HG03045 (cell line): ENCODE results near the gene GXYLT2.
"Not testable (repeated sequence)": the region's sequence is repeated elsewhere in the genome, so short reads cannot be mapped to it uniquely, and the experiment has no call there.

Source experiments
- ATAC-seq: cut with Tn5 transposase; IDR thresholded peaks from one replicate; pipeline ENCODE4 v1.9.1; 2021; ENCODE audit warnings: mild to moderate bottlenecking, moderate library complexity; ENCODE audit not compliant: unreplicated experiment

GXYLT2 gene

GRCh38 chr3:72969766-72970165 is 81.9 kb downstream of the GXYLT2 start:
- no peak for ATAC-seq

DNA sequence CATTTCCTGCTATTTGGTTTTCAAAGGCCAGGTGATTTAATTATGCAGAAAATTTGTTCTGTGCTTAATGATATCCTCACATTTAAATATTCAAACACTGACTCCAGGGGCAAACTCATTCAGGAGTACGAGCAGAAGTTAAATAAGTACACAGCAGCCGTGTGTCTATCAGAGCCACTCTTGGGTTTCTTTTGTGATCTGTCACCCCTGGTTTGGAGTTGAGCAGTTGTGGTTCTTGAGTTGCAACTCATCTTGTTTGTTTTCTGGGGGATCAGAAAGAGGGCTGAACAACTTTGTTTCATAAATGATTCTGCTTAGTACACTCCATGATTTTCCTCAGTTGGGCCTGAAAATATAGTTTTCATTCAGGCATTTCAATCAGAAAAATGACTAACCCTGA is 83.1 kb downstream of the GXYLT2 start:
- no peak for ATAC-seq

- no peak for ATAC-seq
Observed at GRCh38 chr3:72972706-72973030, 84.8 kb downstream of the GXYLT2 start.

DNA sequence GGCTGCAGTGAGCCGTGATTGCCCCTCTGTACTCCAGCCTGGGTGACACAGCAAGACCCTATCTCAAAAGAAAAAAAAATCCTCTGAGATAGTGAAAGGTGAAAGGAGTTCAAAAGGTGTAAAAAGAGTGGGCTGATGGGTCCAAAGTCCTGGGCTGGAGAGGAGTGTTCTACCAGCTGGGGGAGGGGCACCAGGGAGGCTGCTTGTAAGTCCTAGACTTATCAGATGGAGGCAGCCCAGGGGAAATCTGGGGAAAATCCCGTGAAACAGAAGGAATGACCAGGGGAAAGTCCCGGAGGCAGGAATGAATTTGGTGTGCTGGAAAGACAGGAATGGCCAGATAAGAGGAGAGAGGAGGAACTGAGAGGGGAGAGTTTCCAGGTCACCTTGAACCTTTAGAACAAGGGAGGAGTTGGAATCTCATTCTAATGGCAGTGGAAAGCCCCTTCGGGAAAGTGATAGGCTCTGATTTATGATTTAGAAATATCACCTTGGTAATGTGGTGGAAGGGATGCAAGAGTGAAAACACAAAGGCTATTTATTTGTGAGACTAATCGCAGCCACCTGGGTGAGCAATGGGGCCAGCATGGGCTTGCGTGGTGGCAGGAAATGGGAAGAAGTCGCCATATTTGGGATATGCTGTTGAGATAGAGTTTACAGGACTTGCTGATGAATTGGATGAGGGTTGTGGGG is 85.3 kb downstream of the GXYLT2 start:
- no peak for ATAC-seq

DNA sequence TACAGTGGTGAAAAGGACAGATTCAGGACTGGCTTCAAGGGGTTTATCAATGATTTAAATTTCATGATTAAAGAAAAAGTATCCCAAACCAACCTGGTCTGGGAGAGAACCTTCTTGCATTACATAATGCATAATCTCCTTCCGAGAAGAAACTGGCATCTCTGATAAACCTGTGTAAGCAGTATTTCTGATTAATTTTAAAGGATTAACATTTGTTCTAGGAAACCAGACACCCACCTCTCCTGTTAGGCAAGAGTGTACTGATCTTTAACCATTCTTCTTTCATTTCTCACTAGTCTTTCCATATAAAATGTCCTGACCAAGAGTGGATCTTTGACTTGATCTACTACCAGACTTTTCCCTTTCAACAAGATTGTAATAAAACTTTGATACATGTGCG is 85.9 kb downstream of the GXYLT2 start:
- ATAC-seq = no peak

DNA sequence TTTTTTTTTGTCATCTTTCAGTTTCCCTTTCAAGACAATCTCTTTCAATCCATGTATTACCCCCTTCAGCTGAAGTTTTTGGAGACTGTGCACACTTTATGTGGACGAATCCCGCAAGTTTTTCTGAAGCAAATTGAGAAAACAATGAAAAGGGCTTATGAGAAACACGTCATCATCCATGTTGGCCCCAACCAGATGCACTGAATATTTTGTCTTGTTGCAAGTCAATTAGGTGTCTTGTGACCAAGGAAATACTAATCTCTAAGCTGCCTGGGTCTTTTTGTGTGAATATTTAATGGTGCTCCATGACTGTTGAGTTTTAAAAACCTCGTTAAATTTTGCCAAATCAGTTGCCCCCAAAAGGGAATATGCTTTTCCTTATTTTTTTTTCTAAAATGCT is 87.1 kb downstream of the GXYLT2 start:
- no peak for ATAC-seq

GRCh38 chr3:72976281-72976741 is 88.5 kb downstream of the GXYLT2 start:
- ATAC-seq = no peak

GRCh38 chr3:72977060-72977808 is 89.4 kb downstream of the GXYLT2 start:
- peak; percentile 54 for ATAC-seq

DNA sequence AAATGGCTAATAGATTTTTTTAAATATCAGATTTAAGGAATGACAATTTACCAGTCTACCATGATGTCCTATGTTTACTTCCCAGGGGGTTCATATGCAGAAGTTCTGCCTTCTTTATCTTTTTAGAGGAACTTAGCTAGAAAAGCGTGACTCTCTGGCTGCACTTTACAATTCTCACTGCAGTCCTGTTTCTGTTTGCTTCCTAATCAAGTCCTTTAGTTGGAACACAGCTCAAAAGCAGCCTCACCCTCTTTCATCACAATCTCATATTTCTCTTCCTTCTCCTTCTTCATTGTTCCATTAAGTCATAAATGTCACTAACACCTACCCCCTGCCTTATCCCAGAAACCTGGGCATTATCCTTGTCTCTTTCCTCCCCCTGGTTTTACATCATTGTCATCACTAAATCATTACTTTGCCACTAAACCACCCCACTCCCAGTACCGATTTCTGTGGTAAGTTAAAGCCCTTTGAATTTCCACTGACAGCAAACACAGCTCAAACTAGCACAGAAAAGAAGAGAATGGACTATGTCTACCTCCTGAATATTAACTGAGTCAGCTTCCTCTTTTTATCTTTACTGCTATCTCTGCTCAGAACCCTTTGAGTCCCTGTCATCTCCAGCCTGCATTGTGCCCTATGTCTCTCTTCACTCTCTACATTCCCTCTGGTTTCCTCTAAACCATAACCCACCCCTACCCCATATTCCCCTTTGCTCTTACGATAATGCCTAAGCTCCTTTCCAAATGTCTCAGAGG is 94.9 kb downstream of the GXYLT2 start:
- ATAC-seq = no peak

DNA sequence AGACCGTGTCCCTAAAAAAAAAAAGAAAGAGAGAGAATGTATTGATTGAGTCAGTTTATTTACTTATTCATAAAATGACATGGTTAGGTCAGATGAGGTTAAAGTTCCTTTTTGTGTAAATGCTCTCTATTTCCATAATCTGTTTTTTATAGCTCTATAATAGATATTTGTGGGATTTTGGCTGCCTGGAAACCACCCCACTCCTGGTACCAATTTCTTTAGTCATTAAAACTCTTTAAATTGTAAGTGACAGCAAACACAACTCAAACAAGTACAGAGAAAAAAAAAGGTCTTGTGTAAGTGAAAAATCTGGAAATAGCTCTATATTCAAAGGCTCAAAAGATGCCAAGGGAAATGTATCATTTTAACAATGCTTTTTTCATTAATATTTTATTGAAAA is 97.7 kb downstream of the GXYLT2 start:
- no peak for ATAC-seq

DNA sequence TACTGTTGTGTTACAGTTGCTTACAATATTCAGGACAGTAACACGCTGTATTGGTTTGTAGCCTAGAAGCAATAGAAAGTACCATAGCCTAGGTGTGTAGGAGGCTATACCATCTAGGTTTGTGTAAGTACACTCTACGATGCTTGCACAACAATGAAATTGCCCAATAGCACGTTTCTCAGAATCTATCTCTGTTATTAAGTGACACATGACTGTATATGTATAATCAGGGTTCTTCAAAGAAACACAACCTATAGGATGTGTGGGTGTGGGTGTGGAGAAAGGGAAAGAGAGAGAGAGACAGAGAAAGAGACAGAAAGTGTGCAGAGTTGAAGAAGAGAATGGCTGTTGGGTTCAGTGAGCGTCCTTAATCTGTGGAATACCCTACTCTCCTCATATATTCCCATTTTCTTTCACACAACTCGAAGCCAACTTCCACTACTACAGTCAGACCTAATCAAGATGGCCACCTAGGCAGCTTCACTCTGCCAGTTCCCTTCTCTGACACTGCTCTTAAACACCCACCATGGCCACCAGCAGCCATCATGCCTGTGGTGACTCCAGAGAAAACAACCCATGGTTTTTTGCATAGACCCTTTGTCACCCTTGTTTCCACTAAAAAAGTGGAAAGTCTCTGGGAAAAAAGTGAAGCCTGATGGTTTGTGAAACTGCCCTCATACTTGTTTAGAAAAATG is 103.0 kb downstream of the GXYLT2 start:
- ATAC-seq = no peak

DNA sequence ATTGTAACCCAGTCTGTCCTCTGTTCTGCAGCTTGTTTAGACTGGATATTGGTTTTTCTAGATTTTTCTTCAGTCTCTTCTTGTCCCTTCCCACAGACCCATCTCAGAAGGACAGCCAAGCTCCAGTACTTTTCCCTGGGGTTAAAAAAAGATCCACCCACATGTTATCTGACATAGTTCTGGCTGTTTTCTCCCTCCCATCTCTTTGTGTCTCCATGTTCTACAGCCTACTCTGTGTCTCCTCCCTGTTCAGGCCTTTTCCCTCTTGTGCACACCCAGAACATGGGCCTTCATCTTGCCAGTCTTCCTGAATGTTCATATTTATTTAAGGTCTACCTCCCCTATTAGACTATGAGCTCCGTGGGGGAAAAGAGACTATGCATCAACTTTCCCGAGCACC is 103.7 kb downstream of the GXYLT2 start:
- ATAC-seq = no peak

DNA sequence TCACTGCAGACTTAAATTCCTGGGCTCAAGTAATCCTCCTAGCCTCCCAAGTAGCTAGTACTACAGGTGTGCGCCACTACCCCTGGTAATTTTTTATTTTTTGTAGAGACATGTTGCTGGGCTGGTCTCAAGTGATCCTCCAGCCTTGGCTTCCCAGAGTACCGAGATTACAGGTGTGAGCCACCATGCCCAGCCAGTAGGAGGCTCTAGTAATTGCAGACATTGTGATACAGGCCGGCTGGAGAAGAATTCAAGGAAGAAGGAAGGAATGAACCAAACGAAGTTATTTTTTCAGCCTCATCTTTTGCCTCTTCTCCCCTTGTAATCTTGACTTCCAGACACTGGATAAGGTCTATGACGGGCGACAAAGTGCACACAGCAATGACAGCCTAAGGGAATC is 105.5 kb downstream of the GXYLT2 start:
- no peak for ATAC-seq

DNA sequence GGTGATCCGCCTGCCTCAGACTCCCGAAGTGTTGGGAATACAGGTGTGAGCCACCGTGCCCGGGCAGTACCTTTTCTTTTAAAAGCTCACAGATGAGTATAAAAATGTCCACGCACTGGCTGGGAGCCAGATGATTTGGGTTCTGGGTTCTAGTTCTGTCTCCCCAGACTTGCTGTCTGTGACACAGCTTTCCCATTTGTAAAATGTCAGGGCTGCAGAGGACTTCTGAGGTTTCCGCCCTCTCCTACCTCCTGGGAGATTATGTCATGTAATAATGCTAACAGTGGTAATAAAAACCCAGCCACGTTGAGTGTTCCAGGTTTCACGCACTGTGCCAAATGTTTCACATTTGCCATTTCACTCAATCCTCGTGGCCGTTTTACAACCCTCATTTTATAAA is 107.5 kb downstream of the GXYLT2 start:
- no peak for ATAC-seq

GRCh38 chr3:72996121-72996472 is 108.3 kb downstream of the GXYLT2 start:
- ATAC-seq = no peak

DNA sequence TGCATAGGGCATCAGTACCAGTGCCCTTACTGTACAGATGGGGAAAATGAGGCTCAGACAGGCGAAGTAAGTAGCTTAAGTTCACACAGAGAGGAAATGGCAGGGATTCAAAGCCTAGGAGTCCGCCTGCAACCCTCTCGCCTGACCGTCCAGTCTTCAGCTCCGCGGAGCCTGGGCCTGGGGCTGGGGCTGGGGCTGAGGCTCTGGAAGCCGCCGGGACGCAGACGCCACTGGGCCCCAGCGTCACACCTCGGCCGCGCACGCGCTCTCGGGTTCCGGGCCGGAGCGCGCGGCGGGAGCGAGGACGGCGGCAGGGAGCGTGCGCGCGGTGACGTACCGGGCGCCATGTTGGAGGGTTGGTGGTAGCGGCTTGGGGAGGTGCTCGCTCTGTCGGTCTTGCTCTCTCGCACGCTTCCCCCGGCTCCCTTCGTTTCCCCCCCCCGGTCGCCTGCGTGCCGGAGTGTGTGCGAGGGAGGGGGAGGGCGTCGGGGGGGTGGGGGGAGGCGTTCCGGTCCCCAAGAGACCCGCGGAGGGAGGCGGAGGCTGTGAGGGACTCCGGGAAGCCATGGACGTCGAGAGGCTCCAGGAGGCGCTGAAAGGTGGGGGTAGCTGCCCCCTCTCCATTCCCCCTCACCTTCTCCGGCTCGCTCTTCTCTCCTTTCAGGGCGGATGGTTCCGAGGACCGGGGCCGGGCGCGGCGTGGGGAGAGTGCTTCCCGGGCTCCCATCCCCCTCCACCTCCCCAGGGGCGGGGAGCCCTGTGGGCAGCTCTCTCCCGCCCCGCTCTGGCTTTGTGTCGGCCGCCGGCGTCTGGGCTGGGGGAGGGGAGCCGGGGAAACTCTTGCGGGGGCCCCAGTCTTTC is 108.9 kb downstream of the GXYLT2 start, which contains the start of gene PPP4R2:
PPP4R2 (plus strand) TSS at position 339 of the 861 bp plus-strand sequence; CDS start at position 566, 227 bp downstream.
- ATAC-seq = peak; percentile 93

- peak; percentile 4 for ATAC-seq
Observed at GRCh38 chr3:72997421-72997961, 109.6 kb downstream of the GXYLT2 start.

- ATAC-seq = no peak
Observed at GRCh38 chr3:72998466-72998865, 110.6 kb downstream of the GXYLT2 start.

DNA sequence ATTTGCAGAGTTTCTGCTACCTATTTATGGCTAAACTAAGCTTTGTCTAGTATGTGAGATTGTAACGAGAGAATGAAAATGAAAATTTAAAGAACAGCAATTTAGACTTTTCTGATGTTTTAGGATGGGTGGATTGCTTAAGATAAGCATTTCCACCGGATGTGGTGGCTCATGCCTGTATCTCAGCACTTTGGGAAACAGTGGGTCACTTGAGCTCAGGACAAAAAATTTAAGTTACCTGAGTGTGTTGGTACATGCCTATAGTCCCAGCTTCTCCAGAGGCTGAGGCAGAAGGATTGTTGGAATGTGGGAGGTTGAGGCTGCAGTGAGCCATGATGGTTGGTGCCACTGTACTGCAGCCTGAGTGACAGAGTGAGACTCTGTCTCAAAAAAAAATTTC is 112.1 kb downstream of the GXYLT2 start:
- no peak for ATAC-seq

DNA sequence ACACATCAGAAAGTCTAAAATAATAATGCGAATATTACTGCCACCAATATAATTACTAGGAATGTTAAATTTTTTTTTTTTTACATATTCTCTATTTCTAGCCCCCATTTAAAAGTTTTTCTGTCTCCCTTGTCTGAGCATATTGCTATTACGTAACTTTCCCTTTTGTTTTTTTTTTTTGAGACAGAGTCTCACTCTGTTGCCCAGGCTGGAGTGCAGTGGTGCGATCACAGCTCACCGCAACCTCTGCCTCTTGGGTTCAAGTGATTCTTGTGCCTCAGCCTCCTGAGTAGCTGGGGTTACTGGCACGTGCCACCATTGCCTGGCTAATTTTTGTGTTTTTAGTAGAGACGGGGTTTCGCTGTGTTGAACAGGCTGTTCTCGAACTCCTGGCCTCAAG is 115.2 kb downstream of the GXYLT2 start:
- ATAC-seq = not testable (repeated sequence)
